ENCODE results near the gene LLGL1. TPM values are rescaled to one million over a fixed set of nuclear protein-coding genes. Genes with fewer than 3 reads are reported as not detected.

The LLGL1 gene
- total RNA-seq, 4 donors from 2014 or later: 7.5 to 19.0 (median 15.4) TPM

- Histone ChIP-seq H3K4me1 (peaks cover 9 to 39% (median 18%) of the 10 kb centered on the region in 4 donors), H3K36me3 (peaks cover 0 to 40% (median 0%) of the 10 kb centered on the region in 3 donors), H3K27ac (peak overlapping the region; percentile 89 to 96 (median 92)), H3K4me3 (peak overlapping the region; percentile 64 to 96 (median 85)), H3K27me3 (no peaks in the 10 kb centered on the region), H3K9me3 (no peaks in the 10 kb centered on the region)
- no peak for DNase-seq
- no peak for TF ChIP-seq POLR2A (IDR thresholded peaks at IDR 0.05)
- TF ChIP-seq, protein P1, sequence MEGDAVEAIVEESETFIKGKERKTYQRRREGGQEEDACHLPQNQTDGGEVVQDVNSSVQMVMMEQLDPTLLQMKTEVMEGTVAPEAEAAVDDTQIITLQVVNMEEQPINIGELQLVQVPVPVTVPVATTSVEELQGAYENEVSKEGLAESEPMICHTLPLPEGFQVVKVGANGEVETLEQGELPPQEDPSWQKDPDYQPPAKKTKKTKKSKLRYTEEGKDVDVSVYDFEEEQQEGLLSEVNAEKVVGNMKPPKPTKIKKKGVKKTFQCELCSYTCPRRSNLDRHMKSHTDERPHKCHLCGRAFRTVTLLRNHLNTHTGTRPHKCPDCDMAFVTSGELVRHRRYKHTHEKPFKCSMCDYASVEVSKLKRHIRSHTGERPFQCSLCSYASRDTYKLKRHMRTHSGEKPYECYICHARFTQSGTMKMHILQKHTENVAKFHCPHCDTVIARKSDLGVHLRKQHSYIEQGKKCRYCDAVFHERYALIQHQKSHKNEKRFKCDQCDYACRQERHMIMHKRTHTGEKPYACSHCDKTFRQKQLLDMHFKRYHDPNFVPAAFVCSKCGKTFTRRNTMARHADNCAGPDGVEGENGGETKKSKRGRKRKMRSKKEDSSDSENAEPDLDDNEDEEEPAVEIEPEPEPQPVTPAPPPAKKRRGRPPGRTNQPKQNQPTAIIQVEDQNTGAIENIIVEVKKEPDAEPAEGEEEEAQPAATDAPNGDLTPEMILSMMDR (IDR thresholded peaks at IDR 0.05): no peak
These were observed 34.3 kb downstream of the LLGL1 start for GRCh38 chr17:18259621-18260331.

DNA sequence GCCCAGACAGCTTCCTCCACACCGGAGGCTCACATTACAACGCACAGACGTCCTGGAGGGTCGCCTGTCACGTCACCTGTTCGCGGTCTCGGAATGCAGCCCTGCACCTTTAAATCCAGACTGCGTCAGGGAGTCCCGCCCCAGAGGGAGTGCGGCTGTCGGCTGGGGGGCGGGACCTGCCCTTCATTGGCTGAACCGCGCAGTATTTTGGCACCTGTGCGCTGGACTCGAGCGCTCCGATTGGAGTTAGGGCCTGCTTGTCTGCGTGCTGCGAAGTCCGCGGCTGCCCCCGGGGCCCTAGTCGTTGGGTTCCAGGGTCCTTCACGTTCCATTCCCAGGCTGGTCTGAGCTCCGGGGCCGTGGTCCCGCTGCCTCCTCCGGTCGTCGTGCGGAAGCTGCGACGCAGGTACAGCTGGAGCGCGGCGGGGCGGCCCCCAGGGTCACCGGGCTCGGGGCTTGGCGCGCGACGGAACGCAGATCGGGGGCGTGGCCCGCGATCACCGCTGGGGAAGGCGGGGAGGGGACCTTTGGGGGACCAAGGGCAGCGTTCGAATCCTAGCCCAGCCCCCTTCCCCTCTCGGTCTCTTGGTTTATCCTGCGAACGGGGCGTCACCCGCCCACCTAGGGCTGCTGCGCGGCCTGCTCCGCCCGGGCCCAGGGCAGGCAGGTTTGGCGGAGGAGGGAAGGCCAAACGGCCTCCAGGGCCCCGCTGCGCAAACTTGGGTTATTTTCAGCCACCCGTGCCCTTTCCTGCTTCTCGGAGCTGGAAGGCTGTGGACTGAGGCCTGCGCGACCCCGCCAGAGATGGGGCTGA, 35.1 kb downstream of the LLGL1 start, which contains the start of gene MIEF2:
MIEF2 (plus strand) TSS at position 331 of the 814 bp plus-strand sequence. CDS start 2,059 bp downstream, outside the sequence.
- Histone ChIP-seq H3K27me3 (no peaks in the 10 kb centered on the region), H3K27ac (peak within 1 kb of the TSS; percentile 89 to 96 (median 92)), H3K36me3 (peaks cover 0 to 40% (median 0%) of the 10 kb centered on the region in 3 donors), H3K4me1 (peaks cover 9 to 39% (median 18%) of the 10 kb centered on the region in 4 donors), H3K9me3 (no peaks in the 10 kb centered on the region), H3K4me3 (peak within 1 kb of the TSS; percentile 64 to 96 (median 85))
- TF ChIP-seq, protein P1 (IDR thresholded peaks at IDR 0.05): peak in 1 of 6 experiments; percentile 20
- peak; percentile 37 to 54 for TF ChIP-seq POLR2A (IDR thresholded peaks at IDR 0.05)
- peak; percentile 94 to 98 (median 97) for DNase-seq

DNA sequence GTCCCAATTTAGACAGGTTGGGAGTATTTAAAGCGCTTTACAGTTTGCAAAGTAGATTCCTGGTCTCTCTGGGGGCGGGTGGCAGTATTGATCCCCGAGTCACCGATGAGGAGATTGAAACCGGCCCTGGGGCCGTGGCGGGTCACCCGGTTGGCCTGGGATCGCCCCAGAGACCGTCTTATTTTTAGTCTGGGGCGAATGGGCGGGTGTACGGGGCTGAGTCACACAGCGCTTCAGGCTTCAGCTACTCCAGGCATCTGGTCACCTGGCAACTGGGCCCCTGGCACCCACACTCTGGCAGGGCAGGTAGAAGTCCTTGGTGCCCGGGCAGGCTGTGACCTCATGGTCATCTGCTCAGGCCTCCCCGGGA, 35.7 kb downstream of the LLGL1 start:
- Histone ChIP-seq H3K4me3 (peak overlapping the region; percentile 64 to 96 (median 85)), H3K36me3 (peaks cover 0 to 34% (median 0%) of the 10 kb centered on the region in 3 donors), H3K4me1 (peaks cover 9 to 39% (median 18%) of the 10 kb centered on the region in 4 donors), H3K27ac (peak overlapping the region; percentile 89 to 96 (median 92)), H3K9me3 (no peaks in the 10 kb centered on the region), H3K27me3 (no peaks in the 10 kb centered on the region)
- peak; percentile 29 to 81 (median 70) for DNase-seq
- TF ChIP-seq POLR2A (IDR thresholded peaks at IDR 0.05): no peak
- TF ChIP-seq, protein P1 (IDR thresholded peaks at IDR 0.05): no peak

DNA sequence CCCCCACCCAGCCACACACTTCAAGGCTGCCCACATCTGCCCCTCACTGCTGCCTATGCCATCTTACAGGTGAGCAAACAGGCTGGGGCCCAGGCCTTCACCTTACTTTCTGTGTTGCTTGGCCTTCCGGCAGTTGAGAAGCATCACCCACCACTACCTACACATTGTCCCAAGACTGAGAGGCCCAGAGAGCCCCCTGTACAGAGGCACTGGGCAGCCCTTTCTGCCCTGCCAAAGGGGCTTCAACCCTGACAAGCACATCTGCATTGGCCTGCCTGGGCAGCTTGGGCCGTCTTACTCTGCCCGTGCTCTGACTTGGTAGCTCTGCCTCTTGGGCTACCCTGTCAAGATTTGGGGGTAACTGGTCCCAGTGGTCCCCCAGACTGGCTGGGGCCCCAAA, 36.2 kb downstream of the LLGL1 start:
- peak in 1 of 3 donors; percentile 43 for DNase-seq
- Histone ChIP-seq H3K4me1 (peaks cover 9 to 35% (median 17%) of the 10 kb centered on the region in 4 donors), H3K4me3 (peak overlapping the region in 3 of 4 donors; percentile 64 to 96 (median 91)), H3K9me3 (no peaks in the 10 kb centered on the region), H3K27me3 (no peaks in the 10 kb centered on the region), H3K27ac (peak overlapping the region in 2 of 4 donors; percentile 94 to 96), H3K36me3 (peaks cover 0 to 28% (median 0%) of the 10 kb centered on the region in 3 donors)
- no peak for TF ChIP-seq POLR2A (IDR thresholded peaks at IDR 0.05)
- TF ChIP-seq, protein P1 (IDR thresholded peaks at IDR 0.05): no peak

GRCh38 chr17:18262111-18262510, 36.7 kb downstream of the LLGL1 start:
- Histone ChIP-seq H3K4me1 (peaks cover 5 to 31% (median 12%) of the 10 kb centered on the region in 4 donors), H3K9me3 (no peaks in the 10 kb centered on the region), H3K27ac (no peak overlapping the region), H3K36me3 (peaks cover 0 to 28% (median 0%) of the 10 kb centered on the region in 3 donors), H3K4me3 (no peak overlapping the region), H3K27me3 (no peaks in the 10 kb centered on the region)
- no peak for TF ChIP-seq POLR2A (IDR thresholded peaks at IDR 0.05)
- TF ChIP-seq, protein P1 (IDR thresholded peaks at IDR 0.05): no peak
- no peak for DNase-seq
